H9 (cell line): ENCODE data around the gene ALDH1A2. TPM values are rescaled to one million over a fixed set of nuclear protein-coding genes. Genes with fewer than 3 reads are reported as not detected.

Source experiments
- DNase-seq: peaks from one replicate; pipeline ENCODE4 v3.0.0-alpha.2; 2017
- H2AFZ ChIP-seq: one replicate; pipeline ENCODE4 v1.6.1; 2013; ENCODE audit warnings: mild to moderate bottlenecking, low read length, control low read depth, moderate library complexity
- H2AK5ac ChIP-seq: 2 replicates; pipeline ENCODE4 v1.6.1; 2013; ENCODE audit warnings: low read length, control low read depth, mixed read lengths; ENCODE audit not compliant: insufficient read length
- H2BK120ac ChIP-seq: one replicate; pipeline ENCODE4 v1.6.1; 2013; ENCODE audit warnings: low read depth, mild to moderate bottlenecking, low read length, control low read depth, inconsistent platforms; ENCODE audit not compliant: poor library complexity, severe bottlenecking
- H2BK12ac ChIP-seq: 2 replicates; pipeline ENCODE4 v1.6.1; 2013; ENCODE audit warnings: low read length, control low read depth, mixed read lengths, low read depth; ENCODE audit not compliant: insufficient read length
- H2BK15ac ChIP-seq: 2 replicates; pipeline ENCODE4 v1.6.1; 2013; ENCODE audit warnings: low read depth, low read length, control low read depth
- H2BK20ac ChIP-seq: one replicate; pipeline ENCODE4 v1.6.1; 2013; ENCODE audit warnings: low read depth, mild to moderate bottlenecking, low read length, control low read depth, inconsistent platforms; ENCODE audit not compliant: poor library complexity, severe bottlenecking
- H2BK5ac ChIP-seq: 2 replicates; pipeline ENCODE4 v1.6.1; 2013; ENCODE audit warnings: low read length, control low read depth, mixed read lengths; ENCODE audit not compliant: insufficient read length
- H3K14ac ChIP-seq: 2 replicates; pipeline ENCODE4 v1.6.1; 2013; ENCODE audit warnings: low read length, control low read depth; ENCODE audit not compliant: insufficient read depth
- H3K18ac ChIP-seq: 2 replicates; pipeline ENCODE4 v1.6.1; 2013; ENCODE audit warnings: low read depth, mild to moderate bottlenecking, mixed read lengths, low read length, control low read depth; ENCODE audit not compliant: insufficient read length
- H3K23ac ChIP-seq: 2 replicates; pipeline ENCODE4 v1.6.1; 2013; ENCODE audit warnings: low read length, control low read depth, mixed read lengths, low read depth; ENCODE audit not compliant: insufficient read length
- H3K23me2 ChIP-seq: 2 replicates; pipeline ENCODE4 v1.6.1; 2013; ENCODE audit warnings: low read depth, mild to moderate bottlenecking, mixed read lengths, low read length, control low read depth; ENCODE audit not compliant: insufficient read length, poor library complexity, severe bottlenecking
- H3K27ac ChIP-seq: 2 replicates; pipeline ENCODE4 v1.5.1; 2013; ENCODE audit warnings: low read length, control low read depth, mixed read lengths, low read depth; ENCODE audit not compliant: insufficient read length
- H3K27me3 ChIP-seq: 2 replicates; pipeline ENCODE4 v1.6.1; 2013; ENCODE audit warnings: low read length, control low read depth, inconsistent platforms; ENCODE audit not compliant: insufficient read depth
- H3K4ac ChIP-seq: 2 replicates; pipeline ENCODE4 v1.6.1; 2013; ENCODE audit warnings: low read depth, mild to moderate bottlenecking, control low read depth, inconsistent platforms, low read length, moderate library complexity
- H3K4me1 ChIP-seq: 2 replicates; pipeline ENCODE4 v1.6.1; 2013; ENCODE audit warnings: low read length, control low read depth, inconsistent platforms; ENCODE audit not compliant: insufficient read depth
- H3K4me2 ChIP-seq: 2 replicates; pipeline ENCODE4 v1.6.1; 2013; ENCODE audit warnings: low read length, control low read depth, mixed read lengths; ENCODE audit not compliant: insufficient read length, insufficient read depth
- H3K56ac ChIP-seq: 2 replicates; pipeline ENCODE4 v1.6.1; 2013; ENCODE audit warnings: low read depth, mild to moderate bottlenecking, mixed read lengths, low read length, control low read depth; ENCODE audit not compliant: insufficient read length
- H3K79me1 ChIP-seq: 2 replicates; pipeline ENCODE4 v1.6.1; 2013; ENCODE audit warnings: low read depth, mild to moderate bottlenecking, moderate library complexity, low read length, control low read depth, inconsistent platforms; ENCODE audit not compliant: insufficient read depth, poor library complexity, severe bottlenecking
- H3K79me2 ChIP-seq: 2 replicates; pipeline ENCODE4 v1.6.1; 2013; ENCODE audit warnings: low read length, control low read depth, inconsistent platforms; ENCODE audit not compliant: insufficient read depth
- H3K9ac ChIP-seq: 2 replicates; pipeline ENCODE4 v1.6.1; 2013; ENCODE audit warnings: low read length, control low read depth, mixed read lengths; ENCODE audit not compliant: insufficient read length; ENCODE audit errors: extremely low read depth
- H3K9me3 ChIP-seq: one replicate; pipeline ENCODE4 v1.6.1; 2013; ENCODE audit warnings: low read depth, low read length, inconsistent platforms; ENCODE audit not compliant: control insufficient read depth
- H3T11ph ChIP-seq: one replicate; pipeline ENCODE4 v1.6.1; 2013; ENCODE audit warnings: mild to moderate bottlenecking, low read length, control low read depth, inconsistent platforms
- H4K20me1 ChIP-seq: one replicate; pipeline ENCODE4 v1.6.1; 2013; ENCODE audit not compliant: control insufficient read depth, insufficient read length, insufficient read depth
- H4K5ac ChIP-seq: 2 replicates; pipeline ENCODE4 v1.6.1; 2013; ENCODE audit warnings: low read depth, mild to moderate bottlenecking, mixed read lengths, low read length, control low read depth; ENCODE audit not compliant: insufficient read length
- H4K8ac ChIP-seq: replicated peaks from 2 replicates; pipeline ENCODE4 v1.6.1; 2013; ENCODE audit warnings: low read length, control low read depth, mixed read lengths, low read depth; ENCODE audit not compliant: insufficient read length
- H4K91ac ChIP-seq: 2 replicates; pipeline ENCODE4 v1.6.1; 2013; ENCODE audit warnings: low read depth, mild to moderate bottlenecking, moderate library complexity, mixed read lengths, low read length, control low read depth; ENCODE audit not compliant: insufficient read length
- H3K27ac Mint-ChIP-seq, 3 experiments: 2 replicates in 2 of 3; 3 replicates in 1 of 3; pipeline ENCODE4 v1.8.0; 2020 to 2021; ENCODE audit warnings: mixed read lengths in 3 of 3, mild to moderate bottlenecking in 1 of 3, moderate library complexity in 1 of 3
- H3K27me3 Mint-ChIP-seq: 2 replicates; pipeline ENCODE4 v1.8.0; 2021; ENCODE audit warnings: low read depth, mild to moderate bottlenecking, moderate library complexity, mixed read lengths
- H3K36me3 Mint-ChIP-seq, 3 experiments: 2 replicates in 2 of 3; 3 replicates in 1 of 3; pipeline ENCODE4 v1.8.0; 2020 to 2021; ENCODE audit warnings: low read depth in 3 of 3, mixed read lengths in 3 of 3; ENCODE audit not compliant: insufficient read depth in 1 of 3
- H3K4me1 Mint-ChIP-seq, 2 experiments: 2 replicates each; pipeline ENCODE4 v1.8.0; 2020; ENCODE audit warnings: mixed read lengths in 2 of 2
- H3K4me3 Mint-ChIP-seq, 2 experiments: 2 replicates in 1 of 2; 3 replicates in 1 of 2; pipeline ENCODE4 v1.8.0; 2020 to 2021; ENCODE audit warnings: mild to moderate bottlenecking in 2 of 2, mixed read lengths in 2 of 2, moderate library complexity in 1 of 2
- H3K9me3 Mint-ChIP-seq, 2 experiments: 2 replicates in 1 of 2; 3 replicates in 1 of 2; pipeline ENCODE4 v1.8.0; 2020; ENCODE audit warnings: mild to moderate bottlenecking in 2 of 2, mixed read lengths in 2 of 2, moderate library complexity in 1 of 2
- CTCF ChIP-seq: fragments of 200-600 bp; sonication (generic); conservative IDR thresholded peaks from 3 replicates; pipeline ENCODE4 v1.8.0; 2021; ENCODE audit warnings: antibody characterized with exemption, mild to moderate bottlenecking
- total RNA-seq: library from RNA; stranded (reverse); gene quantifications from 2 replicates; pipeline ENCODE4 v1.2.1, GENCODE V29; 2021

ALDH1A2 gene
- total RNA-seq, 1 experiment from 2014 or later, result 0.72 TPM

- Mint-ChIP-seq H3K27ac (no peak overlapping the region), H3K4me1 (peaks cover 5 to 9% of the 10 kb centered on the region in 2 experiments), H3K27me3 (no peaks in the 10 kb centered on the region; the same call in 1 of the 2 replicates), H3K9me3 (no peaks in the 10 kb centered on the region), H3K4me3 (no peak overlapping the region), H3K36me3 (no peaks in the 10 kb centered on the region)
- Histone ChIP-seq H2BK15ac (no peak overlapping the region), H4K91ac (no peak overlapping the region), H3K14ac (no peak overlapping the region), H3K23ac (no peak overlapping the region), H3T11ph (no peak overlapping the region), H3K27ac (no peak overlapping the region), H2AK5ac (no peak overlapping the region), H4K8ac (no peak overlapping the region), H2BK5ac (no peak overlapping the region), H2BK120ac (no peak overlapping the region), H2BK20ac (no peak overlapping the region), H4K20me1 (no peaks in the 10 kb centered on the region), H3K4ac (no peak overlapping the region), H2AFZ (no peak overlapping the region), H3K23me2 (no peaks in the 10 kb centered on the region), H3K27me3 (no peaks in the 10 kb centered on the region), H3K9ac (no peak overlapping the region), H3K56ac (no peak overlapping the region), H3K4me2 (no peak overlapping the region), H4K5ac (no peak overlapping the region), H3K4me1 (peaks cover 2% of the 10 kb centered on the region; the same call in 1 of the 2 replicates), H3K9me3 (no peaks in the 10 kb centered on the region), H2BK12ac (no peak overlapping the region), H3K79me2 (no peaks in the 10 kb centered on the region), H3K79me1 (no peaks in the 10 kb centered on the region), H3K18ac (no peak overlapping the region)
- TF ChIP-seq CTCF, result no peak
- no peak for DNase-seq
Measured at GRCh38 chr15:58114812-58115211, 49.3 kb upstream of the ALDH1A2 start.
